CD14-positive monocyte (primary cell): ENCODE data around the gene URM1. TPM values are rescaled to one million over a fixed set of nuclear protein-coding genes. Genes with fewer than 3 reads are reported as not detected.
A peak's percentile ranks its signal among the peaks of the same experiment; 100 is the strongest.

Source experiments
- DNase-seq, 3 donors: peaks; one replicate each; pipeline ENCODE4 v3.0.0-alpha.2; 2011 to 2022
- H2AFZ ChIP-seq: 2 replicates; pipeline ENCODE4 v1.6.0; 2012; ENCODE audit warnings: mild to moderate bottlenecking, low read depth, low read length, inconsistent platforms; ENCODE audit not compliant: insufficient read depth, poor library complexity, severe bottlenecking
- H3K27ac ChIP-seq, 2 donors: 1 replicate in 1 of 2; 2 replicates in 1 of 2; pipeline ENCODE4 v1.5.1; 2012 to 2013; ENCODE audit warnings: low read length in 2 of 2, control low read depth in 1 of 2, inconsistent platforms in 1 of 2, low read depth in 1 of 2, mild to moderate bottlenecking in 1 of 2
- H3K27me3 ChIP-seq, 2 donors: one replicate each; pipeline versions ENCODE4 v1.6.0 to v1.6.1; 2011 to 2013; ENCODE audit warnings: low read length in 2 of 2; ENCODE audit not compliant: control insufficient read depth in 2 of 2, insufficient read depth in 2 of 2
- H3K36me3 ChIP-seq, 2 donors: replicated peaks in 1 of 2; 1 replicate in 1 of 2; 2 replicates in 1 of 2; pipeline versions ENCODE4 v1.5.1 to v1.6.1; 2012 to 2013; ENCODE audit warnings: low read length in 2 of 2, control low read depth in 1 of 2, inconsistent platforms in 1 of 2, mild to moderate bottlenecking in 1 of 2; ENCODE audit not compliant: insufficient read depth in 2 of 2, control insufficient read depth in 1 of 2
- H3K4me1 ChIP-seq, 2 donors: 1 replicate in 1 of 2; 2 replicates in 1 of 2; pipeline versions ENCODE4 v1.5.1 to v1.6.1; 2012 to 2013; ENCODE audit warnings: low read length in 2 of 2, control low read depth in 1 of 2, inconsistent platforms in 1 of 2, mild to moderate bottlenecking in 1 of 2, moderate library complexity in 1 of 2; ENCODE audit not compliant: insufficient read depth in 2 of 2, control insufficient read depth in 1 of 2
- H3K4me2 ChIP-seq: replicated peaks from 2 replicates; pipeline ENCODE3; 2012; ENCODE audit warnings: low read length, moderate library complexity, mild to moderate bottlenecking; ENCODE audit not compliant: poor library complexity, severe bottlenecking; ENCODE audit errors: extremely low read depth
- H3K4me3 ChIP-seq, 3 experiments: fragments of 200-600 bp in 1 of 3; sonication (generic) in 1 of 3; replicated peaks in 1 of 3; 1 replicate in 2 of 3; 2 replicates in 1 of 3; pipeline ENCODE4 v1.5.1; 2011 to 2013; ENCODE audit warnings: low read length in 3 of 3, mild to moderate bottlenecking in 3 of 3, control low read depth in 2 of 3, low read depth in 2 of 3, inconsistent platforms in 1 of 3, moderate library complexity in 1 of 3
- H3K79me2 ChIP-seq: 2 replicates; pipeline ENCODE4 v1.6.0; 2012; ENCODE audit warnings: mild to moderate bottlenecking, control low read depth, inconsistent platforms, low read length, moderate library complexity; ENCODE audit not compliant: insufficient read depth
- H3K9ac ChIP-seq: 2 replicates; pipeline ENCODE4 v1.6.0; 2017; ENCODE audit warnings: low read length, mild to moderate bottlenecking; ENCODE audit not compliant: insufficient read depth, poor library complexity, severe bottlenecking
- H3K9me3 ChIP-seq, 2 donors: replicated peaks in 1 of 2; 1 replicate in 1 of 2; 2 replicates in 1 of 2; pipeline versions ENCODE4 v1.5.1 to v1.6.1; 2012 to 2013; ENCODE audit warnings: low read length in 2 of 2, control low read depth in 1 of 2; ENCODE audit not compliant: control insufficient read depth in 1 of 2, insufficient read depth in 1 of 2
- H4K20me1 ChIP-seq: 2 replicates; pipeline ENCODE4 v1.6.0; 2012; ENCODE audit warnings: mild to moderate bottlenecking, low read length, control low read depth, moderate library complexity; ENCODE audit not compliant: insufficient read depth
- H3K27ac Mint-ChIP-seq, 7 donors: one replicate each; pipeline ENCODE4 v1.8.0; 2020; ENCODE audit warnings: mild to moderate bottlenecking in 7 of 7, mixed read lengths in 7 of 7, moderate library complexity in 6 of 7, inconsistent platforms in 2 of 7
- H3K27me3 Mint-ChIP-seq, 3 donors: one replicate each; pipeline ENCODE4 v1.8.0; 2021 to 2022; ENCODE audit warnings: low read depth in 3 of 3, mild to moderate bottlenecking in 3 of 3, mixed read lengths in 3 of 3, moderate library complexity in 3 of 3, inconsistent platforms in 1 of 3
- H3K36me3 Mint-ChIP-seq, 2 donors: one replicate each; pipeline ENCODE4 v1.8.0; 2020; ENCODE audit warnings: mixed read lengths in 2 of 2, inconsistent platforms in 1 of 2, mild to moderate bottlenecking in 1 of 2
- H3K4me1 Mint-ChIP-seq: one replicate; pipeline ENCODE4 v1.8.0; 2020; ENCODE audit warnings: mild to moderate bottlenecking, mixed read lengths
- H3K4me3 Mint-ChIP-seq, 2 donors: one replicate each; pipeline ENCODE4 v1.8.0; 2020; ENCODE audit warnings: mild to moderate bottlenecking in 2 of 2, mixed read lengths in 2 of 2, moderate library complexity in 1 of 2
- H3K9me3 Mint-ChIP-seq, 7 donors: one replicate each; pipeline ENCODE4 v1.8.0; 2020 to 2022; ENCODE audit warnings: mixed read lengths in 7 of 7, mild to moderate bottlenecking in 6 of 7, moderate library complexity in 6 of 7, inconsistent platforms in 2 of 7
- CTCF ChIP-seq: fragments of 200-600 bp; IDR thresholded peaks from one replicate; pipeline ENCODE4 v1.8.0; 2022; ENCODE audit warnings: antibody characterized with exemption, mild to moderate bottlenecking
- WGBS: methylation state at CpG from one replicate; pipeline ENCODE4 v1.1.5; 2013; ENCODE audit warnings: missing lambda C conversion rate; ENCODE audit not compliant: insufficient coverage; 5-methylcytosine and 5-hydroxymethylcytosine counted together
- intact Hi-C, 2 donors: fragments of 100-400 bp; cut with micrococcal nuclease; formaldehyde crosslinking; loops; one replicate each; pipeline versions ENCODE4 v1.15.0 to v1.15.1; 2023
- polyA plus RNA-seq, 3 donors: library from polyadenylated mRNA; depleted of rRNA in 1 of 3; unstranded in 2 of 3; stranded (reverse) in 1 of 3; fragments of 300-500 nt in 2 of 3; fragments of >200 nt in 1 of 3; fragmentation: Illumina TruSeq in 2 of 3; gene quantifications; 1 replicate in 2 of 3; 2 replicates in 1 of 3; pipeline ENCODE4 v1.2.3, GENCODE V29; 2012 to 2021

URM1 gene
- polyA plus RNA-seq, 3 donors, result 37.5 to 39.7 (median 38.3) TPM

- H3K79me2 ChIP-seq, result peaks cover 30% of the 10 kb centered on the region
- peak within 1 kb of the TSS; percentile 58 to 96 (median 76) for H3K4me3 ChIP-seq
- WGBS, result under 1% methylated on average over 79 of the region's 83 CpGs
- peaks cover 20 to 23% of the 10 kb centered on the region in 2 donors for H3K4me1 ChIP-seq
- no peaks in the 10 kb centered on the region for H3K27me3 ChIP-seq
- peak; percentile 90 to 92 (median 91) for DNase-seq
- peak within 1 kb of the TSS; percentile 98 for H3K4me2 ChIP-seq
- H3K9me3 Mint-ChIP-seq, result no peaks in the 10 kb centered on the region
- TF ChIP-seq CTCF, result no peak
- no peaks in the 10 kb centered on the region for H3K9me3 ChIP-seq
- peak within 1 kb of the TSS; percentile 98 for H2AFZ ChIP-seq
- H3K9ac ChIP-seq, result peak within 1 kb of the TSS; percentile 71
- peaks cover 0 to 3% (median 0%) of the 10 kb centered on the region in 3 donors for H3K27me3 Mint-ChIP-seq
- H3K27ac Mint-ChIP-seq, result peak within 1 kb of the TSS; percentile 95 to 99 (median 97)
- peaks cover 8 to 18% of the 10 kb centered on the region in 2 donors for H3K36me3 ChIP-seq
- H3K27ac ChIP-seq, result peak within 1 kb of the TSS; percentile 86
- H3K4me1 Mint-ChIP-seq, result peaks cover 14% of the 10 kb centered on the region
- no peaks in the 10 kb centered on the region for H4K20me1 ChIP-seq
- intact Hi-C loops, result loop anchor here (2.0 to 10.0 kb wide), 5 partner anchors 18 to 135 kb away; partner anchors contain the start of genes GOLGA2 (in 2 of the 2), SWI5 (in 2 of the 2), URM1 (in 2 of the 2) and ODF2 (in 1 of the 2)
- H3K36me3 Mint-ChIP-seq, result peaks cover 14 to 22% of the 10 kb centered on the region in 2 donors
- peak within 1 kb of the TSS; percentile 90 to 95 for H3K4me3 Mint-ChIP-seq
These were observed 48.6 kb upstream of the URM1 start, which contains the start of the genes COQ4 and TRUB2 for GRCh38 chr9:128322404-128323211. COQ4 (plus strand) TSS chr9:128322839; CDS start chr9:128322859, 20 bp downstream. TRUB2 (minus strand) TSS chr9:128322447; CDS start chr9:128322408, 39 bp downstream.

GRCh38 chr9:128323212-128323730 lies 47.9 kb upstream of the URM1 start:
- peaks cover 8 to 22% of the 10 kb centered on the region in 2 donors for H3K36me3 ChIP-seq
- peak overlapping the region; percentile 71 for H3K9ac ChIP-seq
- peak overlapping the region; percentile 98 for H2AFZ ChIP-seq
- peak overlapping the region; percentile 90 to 95 for H3K4me3 Mint-ChIP-seq
- H3K27ac ChIP-seq, result peak overlapping the region; percentile 86
- H3K9me3 ChIP-seq, result no peaks in the 10 kb centered on the region
- H3K9me3 Mint-ChIP-seq, result no peaks in the 10 kb centered on the region
- no peak for DNase-seq
- H3K4me2 ChIP-seq, result peak overlapping the region; percentile 98
- intact Hi-C loops, result loop anchor here (2.0 to 10.0 kb wide), 5 partner anchors 18 to 134 kb away; partner anchors contain the start of genes GOLGA2 (in 2 of the 2), SWI5 (in 2 of the 2), URM1 (in 2 of the 2) and ODF2 (in 1 of the 2)
- H3K4me1 Mint-ChIP-seq, result peaks cover 14% of the 10 kb centered on the region
- H3K36me3 Mint-ChIP-seq, result peaks cover 18 to 26% of the 10 kb centered on the region in 2 donors
- no peaks in the 10 kb centered on the region for H4K20me1 ChIP-seq
- H3K4me1 ChIP-seq, result peaks cover 20 to 23% of the 10 kb centered on the region in 2 donors
- H3K27me3 Mint-ChIP-seq, result peaks cover 0 to 3% (median 1%) of the 10 kb centered on the region in 3 donors
- H3K27ac Mint-ChIP-seq, result peak overlapping the region; percentile 25 to 99 (median 84)
- H3K27me3 ChIP-seq, result no peaks in the 10 kb centered on the region
- no peak for TF ChIP-seq CTCF
- peak overlapping the region; percentile 58 to 96 (median 76) for H3K4me3 ChIP-seq
- WGBS, result 5% methylated on average over 8 of the region's 16 CpGs
- peaks cover 30% of the 10 kb centered on the region for H3K79me2 ChIP-seq
